GM20000 (cell line): ENCODE measurements around the gene SCML1.

Source experiments
- DNase-seq: peaks from one replicate; pipeline ENCODE4 v3.0.0; 2012; ENCODE audit warnings: low spot score
- TF ChIP-seq, protein P1 (sequence below): IDR thresholded peaks from 2 replicates; pipeline ENCODE4 v1.5.1; 2012; ENCODE audit warnings: mild to moderate bottlenecking, control low read depth; ENCODE audit errors: extremely low read depth, missing control alignments

SCML1 gene

GRCh38 chrX:17721715-17722114 lies 15.6 kb upstream of the SCML1 start:
- TF ChIP-seq, protein P1, sequence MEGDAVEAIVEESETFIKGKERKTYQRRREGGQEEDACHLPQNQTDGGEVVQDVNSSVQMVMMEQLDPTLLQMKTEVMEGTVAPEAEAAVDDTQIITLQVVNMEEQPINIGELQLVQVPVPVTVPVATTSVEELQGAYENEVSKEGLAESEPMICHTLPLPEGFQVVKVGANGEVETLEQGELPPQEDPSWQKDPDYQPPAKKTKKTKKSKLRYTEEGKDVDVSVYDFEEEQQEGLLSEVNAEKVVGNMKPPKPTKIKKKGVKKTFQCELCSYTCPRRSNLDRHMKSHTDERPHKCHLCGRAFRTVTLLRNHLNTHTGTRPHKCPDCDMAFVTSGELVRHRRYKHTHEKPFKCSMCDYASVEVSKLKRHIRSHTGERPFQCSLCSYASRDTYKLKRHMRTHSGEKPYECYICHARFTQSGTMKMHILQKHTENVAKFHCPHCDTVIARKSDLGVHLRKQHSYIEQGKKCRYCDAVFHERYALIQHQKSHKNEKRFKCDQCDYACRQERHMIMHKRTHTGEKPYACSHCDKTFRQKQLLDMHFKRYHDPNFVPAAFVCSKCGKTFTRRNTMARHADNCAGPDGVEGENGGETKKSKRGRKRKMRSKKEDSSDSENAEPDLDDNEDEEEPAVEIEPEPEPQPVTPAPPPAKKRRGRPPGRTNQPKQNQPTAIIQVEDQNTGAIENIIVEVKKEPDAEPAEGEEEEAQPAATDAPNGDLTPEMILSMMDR = no peak
- no peak for DNase-seq

- TF ChIP-seq, protein P1 = no peak
- no peak for DNase-seq
Measured at GRCh38 chrX:17725181-17725580, 12.1 kb upstream of the SCML1 start.

DNA sequence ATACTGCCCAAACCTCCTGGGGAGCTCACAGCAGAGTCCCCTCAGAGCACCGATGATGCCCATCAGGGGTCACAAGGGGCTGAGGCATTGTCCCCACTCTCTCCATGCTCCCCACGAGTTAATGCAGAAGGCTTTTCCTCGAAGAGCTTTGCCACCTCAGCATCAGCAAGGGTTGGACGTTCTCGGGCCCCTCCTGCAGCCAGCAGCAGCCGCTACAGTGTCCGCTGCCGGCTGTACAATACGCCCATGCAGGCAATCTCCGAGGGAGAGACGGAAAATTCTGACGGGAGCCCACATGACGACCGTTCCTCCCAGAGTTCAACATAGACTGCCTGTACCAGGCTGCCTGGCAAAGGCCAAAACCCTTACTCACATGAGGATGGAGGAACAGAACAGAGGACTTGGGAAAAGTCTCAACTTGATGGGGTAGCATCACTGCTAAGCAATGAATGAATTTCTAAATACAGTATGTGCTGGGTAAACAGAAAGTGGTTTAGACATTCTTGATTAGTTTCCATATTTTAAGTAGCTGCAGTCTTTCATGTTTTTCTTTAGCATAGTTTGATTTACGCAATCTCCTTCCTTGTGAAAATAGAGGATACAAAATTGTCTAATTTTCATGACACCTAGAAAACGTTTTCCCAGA lies 5.0 kb upstream of the SCML1 start:
- TF ChIP-seq, protein P1 = no peak

DNA sequence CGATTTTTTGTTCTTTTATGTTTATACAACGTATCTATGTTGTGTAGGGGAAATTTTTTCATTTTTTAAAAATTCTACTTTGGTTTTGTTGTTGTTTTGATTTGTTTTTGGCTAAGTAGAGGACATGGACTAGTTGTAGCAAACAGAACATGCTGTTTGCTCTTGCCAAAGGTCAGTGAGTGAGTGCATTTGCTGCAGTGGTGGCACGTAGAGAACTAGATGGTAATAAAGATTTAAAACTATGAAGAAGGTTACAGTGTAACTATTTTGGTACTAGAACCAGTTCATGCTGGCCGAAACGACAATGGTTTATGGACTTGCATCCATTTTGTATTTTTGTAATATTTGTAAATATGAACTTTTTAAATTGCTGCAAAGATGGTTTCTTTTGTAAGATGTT lies 1.9 kb upstream of the SCML1 start:
- no peak for DNase-seq
- TF ChIP-seq, protein P1 = no peak

More for the DNA sequence above, 5.0 kb upstream of the SCML1 start:
- no peak for DNase-seq

DNA sequence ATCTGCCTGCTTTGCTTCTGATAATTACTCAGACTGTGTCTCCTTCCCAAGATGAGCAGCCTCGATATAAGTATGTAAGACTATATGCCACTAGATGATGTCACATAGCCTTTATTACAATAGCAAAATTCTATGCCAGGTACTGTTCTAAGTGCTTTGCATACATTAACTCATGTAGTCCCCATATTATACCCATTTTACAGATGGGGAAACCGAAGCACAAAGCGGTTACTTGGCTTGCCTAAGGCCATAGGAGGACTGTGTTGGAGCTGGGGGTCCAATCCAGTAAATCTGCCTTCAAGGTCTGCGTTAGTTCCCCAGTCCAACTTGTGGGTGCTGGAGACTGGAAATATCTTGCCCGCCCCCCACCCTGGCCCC lies 826 bp upstream of the SCML1 start:
- no peak for DNase-seq
- TF ChIP-seq, protein P1 = no peak

DNA sequence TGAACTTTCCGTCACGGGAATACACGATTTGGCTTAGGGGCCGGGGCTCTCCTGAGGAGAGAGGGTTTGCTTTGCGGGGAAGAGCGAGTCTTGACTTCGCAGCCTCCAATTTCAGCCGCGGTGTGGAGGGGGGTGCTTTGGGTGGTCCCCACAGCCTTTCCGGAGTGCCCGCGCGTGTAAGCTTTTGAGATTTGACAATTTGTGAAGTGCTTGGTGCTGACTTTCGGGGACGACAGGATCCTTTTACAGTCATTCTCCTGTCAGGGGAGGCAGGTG lies 355 bp downstream of the SCML1 start:
- TF ChIP-seq, protein P1 = no peak
- no peak for DNase-seq

GRCh38 chrX:17737986-17738713 lies 857 bp downstream of the SCML1 start:
- DNase-seq = no peak
- TF ChIP-seq, protein P1 = no peak
